CD4-positive, alpha-beta T cell treated with Interleukin-17A for 1 hour (primary cell): ENCODE results near the gene F5.

ENCODE experiments used
- DNase-seq: peaks from one replicate; pipeline ENCODE4 v3.0.0-alpha.2; 2020

Gene F5

DNA sequence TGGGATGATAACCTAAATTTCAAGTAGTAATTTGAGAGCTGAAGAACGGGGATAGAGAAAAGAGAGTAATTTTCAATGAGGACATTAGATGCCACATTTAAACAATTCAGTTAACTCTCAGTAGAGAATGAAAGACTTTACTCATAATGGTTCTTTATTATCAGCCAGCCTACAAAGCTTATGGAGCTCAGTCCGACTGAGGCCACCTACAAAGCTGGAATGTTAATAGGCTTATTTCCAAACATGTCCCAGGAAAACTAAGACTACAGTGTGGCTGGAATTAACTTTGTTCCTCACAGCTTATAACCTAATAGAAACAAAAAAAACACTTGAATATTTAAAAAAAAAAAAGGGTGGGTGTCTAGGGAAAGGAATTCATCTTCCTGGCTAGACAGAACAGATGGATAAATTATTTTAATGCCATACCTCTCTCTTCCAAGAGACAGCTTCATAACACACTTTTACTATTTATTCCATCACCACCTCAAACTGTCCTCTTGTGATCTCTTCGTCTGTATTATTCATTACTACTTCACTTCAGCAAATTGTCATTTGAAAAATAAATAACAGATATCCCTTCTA, 110.4 kb downstream of the F5 start:
- DNase-seq: no peak

GRCh38 chr1:169474302-169474995, 111.8 kb downstream of the F5 start:
- DNase-seq: no peak

GRCh38 chr1:169473347-169473746, 112.9 kb downstream of the F5 start:
- DNase-seq: no peak

GRCh38 chr1:169472738-169473137, 113.5 kb downstream of the F5 start:
- no peak for DNase-seq

DNA sequence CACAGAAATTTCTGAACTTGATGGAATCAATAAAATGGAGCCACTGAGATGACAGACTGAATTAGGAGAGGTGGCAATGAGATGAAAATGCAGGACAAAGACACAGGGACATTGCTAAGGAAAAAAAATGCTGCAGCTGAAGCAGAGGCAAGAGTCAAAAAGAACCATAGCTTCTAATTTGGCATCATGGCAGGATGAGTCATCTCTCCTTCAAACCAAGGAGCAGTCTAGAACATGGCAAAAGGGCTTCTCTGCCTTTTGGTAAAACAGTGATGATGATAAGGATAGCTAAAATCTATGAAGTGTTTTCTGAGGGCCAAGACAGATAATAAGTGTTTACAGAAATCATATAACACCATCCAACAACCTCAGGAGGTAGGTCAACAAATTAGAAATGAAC, 117.3 kb downstream of the F5 start:
- DNase-seq: no peak

GRCh38 chr1:169466259-169467230, 119.7 kb downstream of the F5 start:
- peak; percentile 47 for DNase-seq

- DNase-seq: no peak
Measured at GRCh38 chr1:169465281-169465680, 121.0 kb downstream of the F5 start.
